Esophagus squamous epithelium (tissue), 4 donors: ENCODE data around the gene EFCAB12.
"Not testable (repeated sequence)": the region's sequence is repeated elsewhere in the genome, so short reads cannot be mapped to it uniquely, and the experiment has no call there.

Experiments
- CTCF ChIP-seq, 6 experiments: fragments of 450-650 bp in 4 of 6; fragments of 200-600 bp in 2 of 6; sonication (generic) in 2 of 6; IDR thresholded peaks; one replicate each; pipeline ENCODE4 v1.5.1; 2016 to 2019; ENCODE audit warnings: antibody characterized with exemption in 6 of 6, mild to moderate bottlenecking in 4 of 6, moderate library complexity in 4 of 6
- POLR2A ChIP-seq, 4 donors: fragments of 450-650 bp; IDR thresholded peaks; one replicate each; pipeline ENCODE4 v1.6.1; 2017; ENCODE audit warnings: antibody characterized with exemption in 4 of 4, mild to moderate bottlenecking in 4 of 4, moderate library complexity in 3 of 4

GRCh38 chr3:129388791-129389571 lies 39.5 kb downstream of the EFCAB12 start:
- TF ChIP-seq CTCF, POLR2A (IDR thresholded peaks at IDR 0.05): not testable (repeated sequence)
